Liver (tissue), 3 donors: ENCODE data around the gene GNG13.

ENCODE experiments used
- EGR1 ChIP-seq, 2 donors: IDR thresholded peaks; 2 replicates each; pipeline ENCODE4 v1.6.1; 2016 to 2018; ENCODE audit warnings: antibody characterized with exemption in 2 of 2, low read depth in 2 of 2
- GABPA ChIP-seq, 2 donors: IDR thresholded peaks in 1 of 2; conservative IDR thresholded peaks in 1 of 2; 2 replicates each; pipeline ENCODE4 v1.6.1; 2016; ENCODE audit warnings: antibody characterized with exemption in 2 of 2, mild to moderate bottlenecking in 1 of 2, moderate library complexity in 1 of 2
- HNF4A ChIP-seq, 2 donors: conservative IDR thresholded peaks; 2 replicates each; pipeline ENCODE4 v1.6.1; 2016; ENCODE audit warnings: antibody characterized with exemption in 2 of 2, mild to moderate bottlenecking in 2 of 2
- JUND ChIP-seq, 2 donors: IDR thresholded peaks; 2 replicates each; pipeline ENCODE4 v1.6.1; 2016; ENCODE audit warnings: antibody characterized with exemption in 2 of 2
- NR2F2 ChIP-seq: IDR thresholded peaks from 2 replicates; pipeline ENCODE4 v1.6.1; 2016; ENCODE audit warnings: antibody characterized with exemption
- RAD21 ChIP-seq, 2 donors: IDR thresholded peaks; 2 replicates each; pipeline ENCODE4 v1.6.1; 2016; ENCODE audit warnings: antibody characterized with exemption in 2 of 2, mild to moderate bottlenecking in 2 of 2
- SP1 ChIP-seq: IDR thresholded peaks from 2 replicates; pipeline ENCODE4 v1.6.1; 2018; ENCODE audit warnings: antibody characterized with exemption, mild to moderate bottlenecking
- TAF1 ChIP-seq: conservative IDR thresholded peaks from 2 replicates; pipeline ENCODE4 v1.6.1; 2016; ENCODE audit warnings: antibody characterized with exemption, mild to moderate bottlenecking
- ZBTB33 ChIP-seq: IDR thresholded peaks from 2 replicates; pipeline ENCODE4 v1.6.1; 2016; ENCODE audit warnings: antibody characterized with exemption
- TF ChIP-seq, protein P1 (sequence below): IDR thresholded peaks from 2 replicates; pipeline ENCODE4 v1.6.1; 2016; ENCODE audit warnings: antibody characterized with exemption
- TF ChIP-seq, protein P2 (sequence below): fragments of 150-350 bp; IDR thresholded peaks from 2 replicates; pipeline ENCODE4 v1.5.1; 2017; ENCODE audit warnings: improper control_type of control experiment, low read depth, low read length; ENCODE audit not compliant: missing input control
- TF ChIP-seq, protein P3 (sequence below): IDR thresholded peaks from 2 replicates; pipeline ENCODE4 v1.6.1; 2016; ENCODE audit warnings: antibody characterized with exemption
- TF ChIP-seq, protein P4 (sequence below): IDR thresholded peaks from 2 replicates; pipeline ENCODE4 v1.6.1; 2016; ENCODE audit warnings: antibody characterized with exemption, mild to moderate bottlenecking
- donor health status: healthy.
- donor health status: healthy.

DNA sequence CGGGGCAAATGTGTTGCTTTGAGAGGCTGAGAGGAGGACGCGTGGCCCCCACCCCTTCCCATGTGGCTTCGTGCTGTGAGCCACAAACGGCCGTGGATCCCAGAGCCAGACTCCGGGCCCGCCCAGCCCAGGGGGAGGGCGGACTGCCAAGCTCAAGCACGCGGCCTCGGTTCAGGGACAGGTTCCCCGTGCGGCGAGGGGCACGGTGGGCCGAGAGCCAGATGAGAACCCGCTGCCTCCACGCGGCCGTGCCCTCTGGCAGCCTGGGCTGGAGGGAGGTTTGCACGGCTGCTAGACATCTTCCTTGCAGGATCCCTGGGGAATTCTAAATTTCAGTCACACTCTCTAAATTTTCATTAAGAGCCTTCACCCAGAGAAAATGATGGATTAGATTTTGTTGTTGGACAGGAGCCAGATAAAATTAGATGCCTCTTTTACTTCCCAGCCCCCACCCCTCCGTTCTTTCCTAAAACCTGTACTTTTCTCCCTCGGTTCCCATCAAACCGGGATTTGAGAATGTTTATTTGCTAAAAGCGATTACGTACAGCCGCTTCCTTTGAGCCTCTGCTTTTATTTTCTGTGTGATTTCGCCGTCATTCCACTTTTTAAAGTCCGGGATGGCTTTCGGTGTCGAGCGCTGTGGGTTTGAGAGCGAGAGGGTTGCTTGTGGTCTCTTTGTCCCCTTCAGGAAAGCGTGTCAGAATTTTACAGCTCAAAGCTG lies 25.0 kb upstream of the GNG13 start:
- TF ChIP-seq, protein P1, sequence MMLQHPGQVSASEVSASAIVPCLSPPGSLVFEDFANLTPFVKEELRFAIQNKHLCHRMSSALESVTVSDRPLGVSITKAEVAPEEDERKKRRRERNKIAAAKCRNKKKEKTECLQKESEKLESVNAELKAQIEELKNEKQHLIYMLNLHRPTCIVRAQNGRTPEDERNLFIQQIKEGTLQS = no peak
- TF ChIP-seq, protein P2, sequence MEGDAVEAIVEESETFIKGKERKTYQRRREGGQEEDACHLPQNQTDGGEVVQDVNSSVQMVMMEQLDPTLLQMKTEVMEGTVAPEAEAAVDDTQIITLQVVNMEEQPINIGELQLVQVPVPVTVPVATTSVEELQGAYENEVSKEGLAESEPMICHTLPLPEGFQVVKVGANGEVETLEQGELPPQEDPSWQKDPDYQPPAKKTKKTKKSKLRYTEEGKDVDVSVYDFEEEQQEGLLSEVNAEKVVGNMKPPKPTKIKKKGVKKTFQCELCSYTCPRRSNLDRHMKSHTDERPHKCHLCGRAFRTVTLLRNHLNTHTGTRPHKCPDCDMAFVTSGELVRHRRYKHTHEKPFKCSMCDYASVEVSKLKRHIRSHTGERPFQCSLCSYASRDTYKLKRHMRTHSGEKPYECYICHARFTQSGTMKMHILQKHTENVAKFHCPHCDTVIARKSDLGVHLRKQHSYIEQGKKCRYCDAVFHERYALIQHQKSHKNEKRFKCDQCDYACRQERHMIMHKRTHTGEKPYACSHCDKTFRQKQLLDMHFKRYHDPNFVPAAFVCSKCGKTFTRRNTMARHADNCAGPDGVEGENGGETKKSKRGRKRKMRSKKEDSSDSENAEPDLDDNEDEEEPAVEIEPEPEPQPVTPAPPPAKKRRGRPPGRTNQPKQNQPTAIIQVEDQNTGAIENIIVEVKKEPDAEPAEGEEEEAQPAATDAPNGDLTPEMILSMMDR = no peak
- TF ChIP-seq GABPA (IDR thresholded peaks at IDR 0.05 in 1 of 2, conservative IDR thresholded peaks at IDR 0.05 in 1 of 2) (no peak), TAF1 (no peak), HNF4A (conservative IDR thresholded peaks at IDR 0.05) (no peak), JUND (IDR thresholded peaks at IDR 0.05) (no peak), RAD21 (IDR thresholded peaks at IDR 0.05) (no peak), SP1 (no peak), ZBTB33 (no peak), EGR1 (IDR thresholded peaks at IDR 0.05; ENCODE audit: low read depth in 2 of 2) (no peak), NR2F2 (no peak)
- TF ChIP-seq, protein P3, sequence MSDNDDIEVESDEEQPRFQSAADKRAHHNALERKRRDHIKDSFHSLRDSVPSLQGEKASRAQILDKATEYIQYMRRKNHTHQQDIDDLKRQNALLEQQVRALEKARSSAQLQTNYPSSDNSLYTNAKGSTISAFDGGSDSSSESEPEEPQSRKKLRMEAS = no peak
- TF ChIP-seq, protein P4, sequence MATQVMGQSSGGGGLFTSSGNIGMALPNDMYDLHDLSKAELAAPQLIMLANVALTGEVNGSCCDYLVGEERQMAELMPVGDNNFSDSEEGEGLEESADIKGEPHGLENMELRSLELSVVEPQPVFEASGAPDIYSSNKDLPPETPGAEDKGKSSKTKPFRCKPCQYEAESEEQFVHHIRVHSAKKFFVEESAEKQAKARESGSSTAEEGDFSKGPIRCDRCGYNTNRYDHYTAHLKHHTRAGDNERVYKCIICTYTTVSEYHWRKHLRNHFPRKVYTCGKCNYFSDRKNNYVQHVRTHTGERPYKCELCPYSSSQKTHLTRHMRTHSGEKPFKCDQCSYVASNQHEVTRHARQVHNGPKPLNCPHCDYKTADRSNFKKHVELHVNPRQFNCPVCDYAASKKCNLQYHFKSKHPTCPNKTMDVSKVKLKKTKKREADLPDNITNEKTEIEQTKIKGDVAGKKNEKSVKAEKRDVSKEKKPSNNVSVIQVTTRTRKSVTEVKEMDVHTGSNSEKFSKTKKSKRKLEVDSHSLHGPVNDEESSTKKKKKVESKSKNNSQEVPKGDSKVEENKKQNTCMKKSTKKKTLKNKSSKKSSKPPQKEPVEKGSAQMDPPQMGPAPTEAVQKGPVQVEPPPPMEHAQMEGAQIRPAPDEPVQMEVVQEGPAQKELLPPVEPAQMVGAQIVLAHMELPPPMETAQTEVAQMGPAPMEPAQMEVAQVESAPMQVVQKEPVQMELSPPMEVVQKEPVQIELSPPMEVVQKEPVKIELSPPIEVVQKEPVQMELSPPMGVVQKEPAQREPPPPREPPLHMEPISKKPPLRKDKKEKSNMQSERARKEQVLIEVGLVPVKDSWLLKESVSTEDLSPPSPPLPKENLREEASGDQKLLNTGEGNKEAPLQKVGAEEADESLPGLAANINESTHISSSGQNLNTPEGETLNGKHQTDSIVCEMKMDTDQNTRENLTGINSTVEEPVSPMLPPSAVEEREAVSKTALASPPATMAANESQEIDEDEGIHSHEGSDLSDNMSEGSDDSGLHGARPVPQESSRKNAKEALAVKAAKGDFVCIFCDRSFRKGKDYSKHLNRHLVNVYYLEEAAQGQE = no peak
